Mucosa of rectum (tissue), 2 donors: ENCODE results near the gene SCIMP.
"Not testable (repeated sequence)": the region's sequence is repeated elsewhere in the genome, so short reads cannot be mapped to it uniquely, and the experiment has no call there.

Experiments
- H3K27ac ChIP-seq, 2 donors: one replicate each; pipeline ENCODE4 v1.7.0; 2013; ENCODE audit warnings: inconsistent platforms in 2 of 2, low read depth in 2 of 2, low read length in 2 of 2
- H3K27me3 ChIP-seq, 2 donors: one replicate each; pipeline ENCODE4 v1.7.0; 2013; ENCODE audit warnings: low read length in 2 of 2; ENCODE audit not compliant: control insufficient read depth in 2 of 2, insufficient read depth in 2 of 2
- H3K36me3 ChIP-seq, 2 donors: one replicate each; pipeline ENCODE4 v1.7.0; 2013; ENCODE audit warnings: low read length in 2 of 2; ENCODE audit not compliant: control insufficient read depth in 2 of 2, insufficient read depth in 2 of 2
- H3K4me1 ChIP-seq, 2 donors: one replicate each; pipeline ENCODE4 v1.7.0; 2013; ENCODE audit warnings: low read length in 2 of 2, mild to moderate bottlenecking in 1 of 2; ENCODE audit not compliant: control insufficient read depth in 2 of 2, insufficient read depth in 2 of 2
- H3K4me3 ChIP-seq, 2 donors: one replicate each; pipeline ENCODE4 v1.7.0; 2013; ENCODE audit warnings: low read length in 2 of 2
- H3K9ac ChIP-seq, 2 donors: one replicate each; pipeline ENCODE4 v1.7.0; 2013; ENCODE audit warnings: low read length in 2 of 2, low read depth in 1 of 2, mild to moderate bottlenecking in 1 of 2
- H3K9me3 ChIP-seq, 2 donors: one replicate each; pipeline ENCODE4 v1.7.0; 2013; ENCODE audit warnings: low read length in 2 of 2; ENCODE audit not compliant: control insufficient read depth in 2 of 2
- donor health status: healthy.
- donor health status: Normal muscosa, but diverticular disease.

The SCIMP gene

DNA sequence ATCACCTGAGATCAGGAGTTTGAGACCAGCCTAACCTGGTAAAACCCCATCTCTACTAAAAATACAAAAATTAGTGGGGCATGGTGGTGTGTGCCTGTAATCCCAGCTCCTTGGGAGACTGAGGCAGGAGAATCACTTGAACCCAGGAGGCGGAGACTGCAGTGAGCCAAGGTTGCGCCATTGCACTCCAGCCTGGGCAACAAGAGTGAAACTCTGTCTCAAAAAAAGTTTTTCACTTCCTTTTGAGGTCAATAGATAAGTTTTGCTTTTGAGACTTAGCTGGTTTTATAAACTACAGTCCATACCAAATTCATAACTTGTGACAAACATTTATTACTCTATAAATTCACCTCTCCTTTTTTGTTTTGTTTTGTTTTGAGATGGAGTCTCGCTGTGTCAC, 72.9 kb downstream of the SCIMP start:
- H3K9me3 ChIP-seq, H3K27ac ChIP-seq, H3K9ac ChIP-seq, H3K36me3 ChIP-seq, H3K27me3 ChIP-seq, H3K4me1 ChIP-seq, H3K4me3 ChIP-seq: not testable (repeated sequence)

DNA sequence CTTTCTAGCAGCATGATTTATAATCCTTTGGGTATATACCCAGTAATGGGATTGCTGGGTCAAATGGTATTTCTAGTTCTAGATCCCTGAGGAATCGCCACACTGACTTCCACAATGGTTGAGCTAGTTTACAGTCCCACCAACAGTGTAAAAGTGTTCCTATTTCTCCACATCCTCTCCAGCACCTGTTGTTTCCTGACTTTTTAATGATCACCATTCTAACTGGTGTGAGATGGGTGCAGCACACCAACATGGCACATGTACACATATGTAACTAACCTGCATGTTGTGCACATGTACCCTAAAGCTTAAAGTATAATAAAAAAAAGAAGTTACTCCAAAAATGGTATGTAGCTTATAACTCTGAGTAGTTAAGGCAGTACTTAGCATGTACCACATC, 74.0 kb downstream of the SCIMP start:
- not testable (repeated sequence) for H3K27ac ChIP-seq, H3K4me1 ChIP-seq, H3K27me3 ChIP-seq, H3K4me3 ChIP-seq, H3K9me3 ChIP-seq, H3K9ac ChIP-seq, H3K36me3 ChIP-seq
